NOMO-1 treated with dmso at 0.1 percent for 144 hours (cell line): ENCODE results near the gene CD48.
A peak's percentile ranks its signal among the peaks of the same experiment; 100 is the strongest.

Experiments used
- DNase-seq: peaks from one replicate; lab custom pipeline; 2025; ENCODE audit not compliant: unreplicated experiment; lab: John Stamatoyannopoulos, UW

Gene CD48

DNA sequence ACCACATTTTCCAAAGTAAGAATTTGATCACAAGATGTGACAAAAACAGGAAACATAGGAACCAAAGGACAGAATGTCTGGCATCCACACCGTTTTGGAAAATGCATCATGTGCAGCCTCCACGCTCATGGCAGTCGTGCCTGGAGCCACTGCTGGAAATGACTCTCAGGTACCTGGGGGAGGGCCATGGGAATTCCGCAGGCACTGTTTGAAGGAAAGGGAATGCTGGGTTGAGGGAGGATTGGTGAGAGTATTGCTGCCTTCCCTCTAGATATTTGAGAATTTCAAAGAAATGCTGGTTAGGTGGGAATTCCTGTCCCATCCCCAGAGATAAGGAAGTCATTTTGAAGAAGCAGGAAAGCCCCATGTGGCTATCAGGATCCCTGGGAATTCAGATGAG, 75.5 kb downstream of the CD48 start:
- no peak for DNase-seq

DNA sequence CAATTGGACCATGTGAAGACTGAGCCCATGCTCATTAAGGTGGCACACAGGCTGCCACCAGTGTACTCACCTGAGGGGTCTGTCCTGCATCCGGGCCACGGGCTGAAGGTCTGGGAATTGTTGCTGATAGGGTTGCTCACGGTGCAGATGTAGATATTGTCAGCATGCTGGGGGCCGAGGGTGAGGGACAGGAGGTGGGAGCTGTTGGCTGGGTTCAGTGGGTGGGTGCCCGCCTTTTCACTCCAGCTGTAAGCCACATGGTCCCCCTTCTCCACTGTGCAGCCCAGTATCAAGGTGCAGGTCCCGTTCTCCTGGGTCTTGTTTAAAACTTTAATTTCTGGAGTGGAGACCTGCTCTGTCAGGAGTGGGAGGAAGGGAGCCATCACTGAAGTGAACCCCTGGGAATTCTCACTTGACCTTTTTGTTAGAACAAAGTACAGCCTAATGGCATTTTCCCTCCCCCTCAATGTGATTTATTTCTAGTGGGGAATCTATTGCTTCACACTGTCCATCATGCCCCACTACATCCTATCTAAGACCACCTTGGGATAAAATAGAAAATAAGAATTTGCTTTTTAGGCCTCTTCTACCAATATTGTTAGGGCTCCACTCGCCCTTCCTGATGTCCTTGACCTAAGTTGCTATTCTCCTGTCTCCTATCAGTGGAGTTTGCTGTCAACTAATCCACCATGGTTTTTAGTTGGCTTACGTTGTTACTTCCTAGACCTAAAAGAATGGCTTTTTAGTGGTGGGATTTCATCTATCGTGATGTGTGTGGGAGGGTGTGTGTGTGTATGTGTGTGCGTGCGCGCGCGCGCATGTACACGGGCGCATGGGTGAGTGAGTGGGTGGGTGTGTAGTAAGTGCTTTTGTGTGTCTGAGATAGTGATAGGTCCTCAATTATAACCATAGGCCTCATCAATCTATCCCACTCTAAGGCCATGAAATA, 76.8 kb downstream of the CD48 start:
- no peak for DNase-seq

DNA sequence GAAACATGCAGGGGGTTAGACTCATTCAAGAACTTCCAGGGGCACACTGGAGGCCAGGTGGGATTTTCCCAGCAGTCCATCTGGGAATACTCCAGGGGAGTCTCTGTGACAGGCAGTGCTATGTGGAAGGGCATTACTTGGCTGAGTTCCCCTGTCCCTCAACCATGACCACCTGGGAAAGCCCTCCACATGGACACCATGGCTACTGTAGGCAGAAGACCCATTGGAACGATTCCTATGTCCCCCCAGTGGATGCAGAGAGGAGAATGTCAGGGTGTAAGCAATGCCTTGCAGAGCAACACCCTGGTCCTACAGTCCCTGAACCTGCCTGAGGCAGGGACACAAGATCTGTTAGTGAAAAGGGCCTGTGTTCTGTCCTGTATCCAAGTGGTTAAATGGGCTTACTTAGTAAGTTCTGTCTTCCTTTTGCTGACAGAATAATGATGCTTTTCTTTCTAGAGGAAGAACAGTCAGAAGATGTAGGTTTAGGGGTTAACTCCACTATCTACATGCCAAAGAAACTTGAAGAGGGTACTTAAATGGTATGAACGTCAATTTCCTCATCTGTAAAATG, 78.2 kb downstream of the CD48 start:
- DNase-seq, result no peak

DNA sequence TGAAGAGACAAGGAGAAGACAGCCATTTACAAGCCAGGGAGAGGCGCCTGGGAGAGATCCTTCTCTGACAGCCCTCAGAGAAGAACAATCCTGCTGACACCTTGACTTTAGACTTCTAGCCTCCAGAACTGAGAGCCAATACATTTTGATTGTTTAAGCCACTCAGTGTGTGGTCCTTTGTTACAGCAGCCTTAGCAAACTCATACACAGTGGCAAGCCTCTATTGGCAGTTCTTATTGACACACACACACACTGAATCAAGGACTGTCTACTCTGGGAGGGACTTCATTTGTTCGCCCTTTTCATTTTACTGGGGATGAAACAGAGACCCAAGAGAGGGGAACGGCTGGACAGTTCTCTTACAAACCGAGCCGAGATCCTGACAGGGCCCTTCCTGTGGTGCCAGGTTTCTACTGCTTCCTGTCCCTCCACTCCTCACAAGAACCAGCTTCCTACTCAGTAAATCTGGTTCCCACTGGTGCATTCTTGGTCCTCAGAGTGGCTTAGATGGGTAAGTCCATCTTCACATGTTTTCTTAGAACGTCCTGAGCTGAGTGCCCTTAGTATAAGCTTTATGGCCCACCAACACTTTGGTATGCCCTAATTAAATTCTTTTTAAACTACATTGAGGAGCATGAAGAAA, 79.5 kb downstream of the CD48 start:
- DNase-seq, result no peak

DNA sequence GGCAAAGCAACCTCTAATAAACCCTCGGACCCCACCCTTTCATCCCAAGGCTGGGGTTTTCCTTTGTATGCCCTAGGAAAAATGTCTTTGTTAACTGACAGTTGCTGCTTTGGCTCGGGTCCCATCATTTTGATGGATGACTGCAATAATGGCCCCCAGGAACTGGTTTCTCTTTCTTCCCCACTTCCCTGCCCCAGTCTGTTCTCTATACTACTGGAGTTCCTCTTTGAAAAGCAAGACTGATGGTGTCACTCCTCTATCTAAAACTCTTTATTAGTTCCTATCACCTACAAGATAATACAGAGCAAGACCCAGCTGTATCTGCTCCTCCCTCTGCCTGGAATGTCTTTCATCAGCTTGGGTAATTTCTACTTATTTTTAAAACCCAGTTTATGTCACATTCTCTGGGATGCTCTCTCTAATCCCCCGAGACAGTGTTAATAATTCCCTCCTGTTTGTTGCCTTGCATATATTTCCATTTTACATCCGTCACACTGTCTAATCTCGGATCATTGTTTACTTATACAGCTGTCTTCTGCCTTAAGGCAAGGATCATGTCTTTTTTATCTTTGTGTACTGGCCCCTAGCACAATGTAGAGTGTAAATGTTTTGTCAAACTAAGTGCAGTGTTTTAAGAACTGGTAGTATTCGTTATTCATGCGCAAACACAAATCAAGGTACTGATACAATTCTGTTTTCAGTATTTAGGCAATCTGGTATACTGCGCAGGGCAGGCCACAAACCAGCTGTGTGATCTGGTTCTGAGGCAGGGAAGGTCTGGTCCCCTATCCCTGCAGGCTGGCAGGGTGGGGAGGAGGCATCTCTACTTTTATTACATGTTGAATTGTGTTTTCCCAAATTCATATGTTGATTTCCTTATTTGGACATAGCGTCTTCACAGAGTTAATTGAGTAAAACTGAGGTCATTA, 80.8 kb downstream of the CD48 start:
- peak; percentile 30 for DNase-seq

DNA sequence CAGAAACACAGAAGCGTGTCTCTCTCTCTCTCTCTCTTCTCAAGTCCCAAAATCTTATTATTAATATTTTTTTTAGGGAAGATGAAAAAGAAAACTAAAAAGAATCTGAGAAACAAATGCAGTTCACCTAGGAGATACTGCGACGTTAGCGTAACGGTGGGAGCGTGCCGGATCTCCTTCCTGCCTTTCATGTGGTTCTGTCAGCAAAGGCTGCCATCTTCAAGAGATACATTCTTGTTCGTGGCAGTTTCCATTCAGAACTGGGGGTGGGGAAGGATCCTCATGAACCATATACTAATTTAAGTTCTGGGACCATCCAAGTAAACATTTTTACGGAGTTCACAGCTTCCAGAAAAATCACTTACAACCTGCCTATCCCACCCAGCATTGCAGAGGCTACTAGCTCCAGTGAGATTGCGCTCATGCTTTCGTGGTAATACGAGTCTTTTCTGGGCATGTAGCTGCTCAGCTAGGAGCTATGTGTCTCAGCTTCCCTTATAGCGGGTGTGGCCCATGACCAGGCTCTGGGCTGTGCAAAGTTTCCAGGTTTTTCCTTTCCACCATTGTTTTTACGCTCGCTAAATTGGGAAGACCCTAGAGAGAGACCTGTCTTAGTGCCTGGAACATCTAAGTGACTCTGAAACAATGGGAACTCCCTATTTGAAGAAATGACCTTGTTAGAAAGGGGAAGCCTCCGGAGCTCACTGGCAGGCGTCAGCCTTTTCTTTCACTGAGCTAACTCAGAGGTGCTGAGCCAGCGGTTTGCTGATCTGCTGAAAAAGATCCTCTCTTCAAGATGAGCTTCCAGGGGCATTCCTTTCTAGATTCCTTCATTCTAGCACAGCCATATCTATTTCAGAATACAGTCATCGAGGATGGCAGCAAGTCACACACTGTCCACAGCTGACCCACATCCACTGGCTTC, 82.1 kb downstream of the CD48 start:
- peak; percentile 1 for DNase-seq

DNA sequence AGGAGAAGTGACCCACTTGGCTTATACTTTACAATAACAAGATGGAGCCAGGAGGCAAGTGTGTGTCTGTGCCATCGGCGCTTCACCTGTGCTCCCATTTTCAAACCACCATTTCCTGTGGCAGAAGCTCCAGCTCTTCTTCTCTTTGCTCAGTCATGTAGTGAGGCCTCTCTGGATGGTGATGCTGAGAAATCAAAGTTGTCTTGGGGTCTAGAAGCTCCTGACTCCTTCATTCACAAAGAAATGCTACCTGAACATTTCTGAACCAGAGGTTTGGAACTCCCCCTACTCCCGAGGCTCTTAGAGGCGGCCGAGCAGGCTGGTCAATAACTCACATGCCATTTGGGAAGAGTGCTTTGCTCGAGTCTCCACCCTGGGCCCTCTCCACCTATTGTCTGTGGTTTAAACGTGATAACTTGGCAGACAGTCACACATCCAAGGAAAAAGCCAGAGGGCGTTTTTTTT, 82.8 kb downstream of the CD48 start:
- no peak for DNase-seq
